Measurements from ENCODE around the gene GTF2H4. TPM values are rescaled to one million over a fixed set of nuclear protein-coding genes. Genes with fewer than 3 reads are reported as not detected.

GTF2H4 gene
- total RNA-seq, 2 donors from 2014 or later: 43.5 to 46.9 TPM

- Mint-ChIP-seq H3K36me3 (ENCODE audit: insufficient read depth in 2 of 2) (no peaks in the 10 kb centered on the region), H3K27ac (no peak overlapping the region), H3K27me3 (ENCODE audit: low read depth) (no peaks in the 10 kb centered on the region), H3K4me3 (peak overlapping the region; percentile 67 to 84), H3K4me1 (ENCODE audit: low read depth) (peaks cover 47% of the 10 kb centered on the region), H3K9me3 (no peaks in the 10 kb centered on the region)
- DNase-seq: no peak
- peak; percentile 4 to 14 for ATAC-seq (replicated peaks in 1 of 2)
Measured at GRCh38 chr6:30885481-30885998, 22.5 kb upstream of the GTF2H4 start.

- H3K27me3 Mint-ChIP-seq (ENCODE audit: low read depth): no peaks in the 10 kb centered on the region
- peak overlapping the region; percentile 9 for H3K27ac Mint-ChIP-seq
- H3K36me3 Mint-ChIP-seq (ENCODE audit: insufficient read depth in 2 of 2): no peaks in the 10 kb centered on the region
- ATAC-seq (replicated peaks in 1 of 2): peak; percentile 32 to 43
- DNase-seq: peak in 1 of 2 donors; percentile 26
- H3K4me3 Mint-ChIP-seq: peak overlapping the region; percentile 67 to 84
- peaks cover 47% of the 10 kb centered on the region for H3K4me1 Mint-ChIP-seq (ENCODE audit: low read depth)
- H3K9me3 Mint-ChIP-seq: no peaks in the 10 kb centered on the region
Measured at GRCh38 chr6:30885999-30886896, 21.8 kb upstream of the GTF2H4 start.

GRCh38 chr6:30886897-30887255, 21.1 kb upstream of the GTF2H4 start:
- DNase-seq: no peak
- no peaks in the 10 kb centered on the region for H3K27me3 Mint-ChIP-seq (ENCODE audit: low read depth)
- no peak for ATAC-seq (replicated peaks in 1 of 2)
- no peaks in the 10 kb centered on the region for H3K36me3 Mint-ChIP-seq (ENCODE audit: insufficient read depth in 2 of 2)
- no peak overlapping the region for H3K27ac Mint-ChIP-seq
- H3K4me1 Mint-ChIP-seq (ENCODE audit: low read depth): peaks cover 47% of the 10 kb centered on the region
- no peak overlapping the region for H3K4me3 Mint-ChIP-seq
- H3K9me3 Mint-ChIP-seq: no peaks in the 10 kb centered on the region

- no peaks in the 10 kb centered on the region for H3K9me3 Mint-ChIP-seq
- H3K4me3 Mint-ChIP-seq: no peak overlapping the region
- H3K4me1 Mint-ChIP-seq (ENCODE audit: low read depth): peaks cover 43% of the 10 kb centered on the region
- DNase-seq: no peak
- no peaks in the 10 kb centered on the region for H3K36me3 Mint-ChIP-seq (ENCODE audit: insufficient read depth in 2 of 2)
- H3K27ac Mint-ChIP-seq: no peak overlapping the region
- no peak for ATAC-seq (replicated peaks in 1 of 2)
- no peaks in the 10 kb centered on the region for H3K27me3 Mint-ChIP-seq (ENCODE audit: low read depth)
Measured at GRCh38 chr6:30887901-30888815, 19.8 kb upstream of the GTF2H4 start.

GRCh38 chr6:30888816-30889495, 19.1 kb upstream of the GTF2H4 start:
- no peaks in the 10 kb centered on the region for H3K27me3 Mint-ChIP-seq (ENCODE audit: low read depth)
- H3K9me3 Mint-ChIP-seq: no peaks in the 10 kb centered on the region
- ATAC-seq (replicated peaks in 1 of 2): no peak
- no peak overlapping the region for H3K27ac Mint-ChIP-seq
- H3K4me1 Mint-ChIP-seq (ENCODE audit: low read depth): peaks cover 36% of the 10 kb centered on the region
- H3K36me3 Mint-ChIP-seq (ENCODE audit: insufficient read depth in 2 of 2): no peaks in the 10 kb centered on the region
- H3K4me3 Mint-ChIP-seq: no peak overlapping the region
- DNase-seq: no peak

- Mint-ChIP-seq H3K4me1 (ENCODE audit: low read depth) (peaks cover 36% of the 10 kb centered on the region), H3K27me3 (ENCODE audit: low read depth) (no peaks in the 10 kb centered on the region), H3K36me3 (ENCODE audit: insufficient read depth in 2 of 2) (no peaks in the 10 kb centered on the region), H3K9me3 (no peaks in the 10 kb centered on the region), H3K27ac (no peak overlapping the region), H3K4me3 (no peak overlapping the region)
- no peak for DNase-seq
- ATAC-seq (replicated peaks in 1 of 2): no peak
Measured at GRCh38 chr6:30889496-30889885, 18.5 kb upstream of the GTF2H4 start.

GRCh38 chr6:30889921-30890645, 17.9 kb upstream of the GTF2H4 start:
- Mint-ChIP-seq H3K4me1 (ENCODE audit: low read depth) (peaks cover 32% of the 10 kb centered on the region), H3K27ac (no peak overlapping the region), H3K9me3 (no peaks in the 10 kb centered on the region), H3K36me3 (ENCODE audit: insufficient read depth in 2 of 2) (peaks cover 0 to 2% of the 10 kb centered on the region in 2 donors), H3K27me3 (ENCODE audit: low read depth) (no peaks in the 10 kb centered on the region), H3K4me3 (no peak overlapping the region)
- no peak for DNase-seq
- ATAC-seq (replicated peaks in 1 of 2): no peak

- Mint-ChIP-seq H3K27ac (no peak overlapping the region), H3K27me3 (ENCODE audit: low read depth) (no peaks in the 10 kb centered on the region), H3K4me3 (no peak overlapping the region), H3K36me3 (ENCODE audit: insufficient read depth in 2 of 2) (peaks cover 0 to 2% of the 10 kb centered on the region in 2 donors), H3K9me3 (no peaks in the 10 kb centered on the region), H3K4me1 (ENCODE audit: low read depth) (peaks cover 24% of the 10 kb centered on the region)
- no peak for DNase-seq
- ATAC-seq (replicated peaks in 1 of 2): no peak
Measured at GRCh38 chr6:30890646-30891449, 17.2 kb upstream of the GTF2H4 start.

- Mint-ChIP-seq H3K27ac (no peak overlapping the region), H3K9me3 (no peaks in the 10 kb centered on the region), H3K4me1 (ENCODE audit: low read depth) (peaks cover 19% of the 10 kb centered on the region), H3K36me3 (ENCODE audit: insufficient read depth in 2 of 2) (peaks cover 0 to 2% of the 10 kb centered on the region in 2 donors), H3K27me3 (ENCODE audit: low read depth) (no peaks in the 10 kb centered on the region), H3K4me3 (no peak overlapping the region)
- no peak for ATAC-seq (replicated peaks in 1 of 2)
- DNase-seq: no peak
Measured at GRCh38 chr6:30891450-30891723, 16.6 kb upstream of the GTF2H4 start.

GRCh38 chr6:30891816-30892538, 16.0 kb upstream of the GTF2H4 start:
- ATAC-seq (replicated peaks in 1 of 2): no peak
- DNase-seq: no peak

GRCh38 chr6:30893001-30893591, 14.9 kb upstream of the GTF2H4 start:
- no peak for ATAC-seq (replicated peaks in 1 of 2)
- H3K27me3 Mint-ChIP-seq (ENCODE audit: low read depth): no peaks in the 10 kb centered on the region
- peaks cover 4% of the 10 kb centered on the region for H3K4me1 Mint-ChIP-seq (ENCODE audit: low read depth)
- H3K36me3 Mint-ChIP-seq (ENCODE audit: insufficient read depth in 2 of 2): peaks cover 0 to 2% of the 10 kb centered on the region in 2 donors
- DNase-seq: no peak
- H3K27ac Mint-ChIP-seq: no peak overlapping the region
- no peak overlapping the region for H3K4me3 Mint-ChIP-seq
- H3K9me3 Mint-ChIP-seq: no peaks in the 10 kb centered on the region

More at GRCh38 chr6:30891816-30892538, 16.0 kb upstream of the GTF2H4 start:
- Mint-ChIP-seq H3K36me3 (ENCODE audit: insufficient read depth in 2 of 2) (peaks cover 0 to 2% of the 10 kb centered on the region in 2 donors), H3K4me3 (no peak overlapping the region), H3K9me3 (no peaks in the 10 kb centered on the region), H3K27me3 (ENCODE audit: low read depth) (no peaks in the 10 kb centered on the region), H3K4me1 (ENCODE audit: low read depth) (peaks cover 13% of the 10 kb centered on the region), H3K27ac (no peak overlapping the region)
